ENCODE data around the gene FKBP2. TPM values are rescaled to one million over a fixed set of nuclear protein-coding genes. Genes with fewer than 3 reads are reported as not detected.
A peak's percentile ranks its signal among the peaks of the same experiment; 100 is the strongest.

FKBP2 gene
- total RNA-seq, 1 experiment from 2014 or later, result 57.2 TPM

DNA sequence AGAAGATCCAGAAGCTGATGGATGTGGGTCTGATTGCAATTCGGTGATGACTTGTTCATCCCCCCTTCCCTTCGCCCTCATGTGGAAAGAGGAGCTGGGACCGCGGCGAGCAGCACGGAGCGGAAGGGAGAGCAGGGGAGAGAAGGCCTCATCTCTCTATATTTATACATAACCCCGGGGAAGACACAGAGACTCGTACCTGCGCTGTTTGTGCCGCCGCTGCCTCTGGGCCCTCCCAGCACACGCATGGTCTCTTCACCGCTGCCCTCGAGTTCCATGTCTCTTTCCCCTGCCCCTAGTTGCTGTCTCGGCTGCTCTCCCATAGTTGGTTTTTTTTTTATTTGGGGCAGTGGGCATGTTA lies 36.8 kb upstream of the FKBP2 start:
- TF ChIP-seq ZNF232 (CRISPR knock-in tag; IDR thresholded peaks at IDR 0.05) (no peak), ZMAT4 (CRISPR knock-in tag; IDR thresholded peaks at IDR 0.05) (no peak), SOX15 (CRISPR knock-in tag; IDR thresholded peaks at IDR 0.05) (no peak), JUN (CRISPR knock-in tag; IDR thresholded peaks at IDR 0.05) (no peak), KAT7 (CRISPR knock-in tag; IDR thresholded peaks at IDR 0.05; ENCODE audit: borderline replicate concordance) (no peak), ZNF396 (CRISPR knock-in tag; IDR thresholded peaks at IDR 0.05; ENCODE audit: borderline replicate concordance) (no peak), NFATC4 (CRISPR knock-in tag; IDR thresholded peaks at IDR 0.05) (no peak), ESRRA (CRISPR knock-in tag; IDR thresholded peaks at IDR 0.05; ENCODE audit: borderline replicate concordance) (no peak), ZNF138 (CRISPR knock-in tag; conservative IDR thresholded peaks at IDR 0.05) (no peak), ZNF281 (CRISPR knock-in tag; IDR thresholded peaks at IDR 0.05) (no peak), SMAD3 (CRISPR knock-in tag; IDR thresholded peaks at IDR 0.05; ENCODE audit: borderline replicate concordance) (no peak), IRF1 (CRISPR knock-in tag; IDR thresholded peaks at IDR 0.05) (no peak), ZNF121 (CRISPR knock-in tag; IDR thresholded peaks at IDR 0.05) (no peak), GTF2I (CRISPR knock-in tag; conservative IDR thresholded peaks at IDR 0.05) (no peak), FOXP1 (CRISPR knock-in tag; IDR thresholded peaks at IDR 0.05; ENCODE audit: borderline replicate concordance) (no peak), NR3C1 (CRISPR knock-in tag; conservative IDR thresholded peaks at IDR 0.05; ENCODE audit: low read depth) (no peak)
- TF ChIP-seq, protein P1, sequence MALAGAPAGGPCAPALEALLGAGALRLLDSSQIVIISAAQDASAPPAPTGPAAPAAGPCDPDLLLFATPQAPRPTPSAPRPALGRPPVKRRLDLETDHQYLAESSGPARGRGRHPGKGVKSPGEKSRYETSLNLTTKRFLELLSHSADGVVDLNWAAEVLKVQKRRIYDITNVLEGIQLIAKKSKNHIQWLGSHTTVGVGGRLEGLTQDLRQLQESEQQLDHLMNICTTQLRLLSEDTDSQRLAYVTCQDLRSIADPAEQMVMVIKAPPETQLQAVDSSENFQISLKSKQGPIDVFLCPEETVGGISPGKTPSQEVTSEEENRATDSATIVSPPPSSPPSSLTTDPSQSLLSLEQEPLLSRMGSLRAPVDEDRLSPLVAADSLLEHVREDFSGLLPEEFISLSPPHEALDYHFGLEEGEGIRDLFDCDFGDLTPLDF (CRISPR knock-in tag; IDR thresholded peaks at IDR 0.05), result no peak
- TF ChIP-seq, protein P2, sequence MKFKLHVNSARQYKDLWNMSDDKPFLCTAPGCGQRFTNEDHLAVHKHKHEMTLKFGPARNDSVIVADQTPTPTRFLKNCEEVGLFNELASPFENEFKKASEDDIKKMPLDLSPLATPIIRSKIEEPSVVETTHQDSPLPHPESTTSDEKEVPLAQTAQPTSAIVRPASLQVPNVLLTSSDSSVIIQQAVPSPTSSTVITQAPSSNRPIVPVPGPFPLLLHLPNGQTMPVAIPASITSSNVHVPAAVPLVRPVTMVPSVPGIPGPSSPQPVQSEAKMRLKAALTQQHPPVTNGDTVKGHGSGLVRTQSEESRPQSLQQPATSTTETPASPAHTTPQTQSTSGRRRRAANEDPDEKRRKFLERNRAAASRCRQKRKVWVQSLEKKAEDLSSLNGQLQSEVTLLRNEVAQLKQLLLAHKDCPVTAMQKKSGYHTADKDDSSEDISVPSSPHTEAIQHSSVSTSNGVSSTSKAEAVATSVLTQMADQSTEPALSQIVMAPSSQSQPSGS (CRISPR knock-in tag; IDR thresholded peaks at IDR 0.05; ENCODE audit: borderline replicate concordance, low read depth), result no peak
- TF ChIP-seq, protein P3, sequence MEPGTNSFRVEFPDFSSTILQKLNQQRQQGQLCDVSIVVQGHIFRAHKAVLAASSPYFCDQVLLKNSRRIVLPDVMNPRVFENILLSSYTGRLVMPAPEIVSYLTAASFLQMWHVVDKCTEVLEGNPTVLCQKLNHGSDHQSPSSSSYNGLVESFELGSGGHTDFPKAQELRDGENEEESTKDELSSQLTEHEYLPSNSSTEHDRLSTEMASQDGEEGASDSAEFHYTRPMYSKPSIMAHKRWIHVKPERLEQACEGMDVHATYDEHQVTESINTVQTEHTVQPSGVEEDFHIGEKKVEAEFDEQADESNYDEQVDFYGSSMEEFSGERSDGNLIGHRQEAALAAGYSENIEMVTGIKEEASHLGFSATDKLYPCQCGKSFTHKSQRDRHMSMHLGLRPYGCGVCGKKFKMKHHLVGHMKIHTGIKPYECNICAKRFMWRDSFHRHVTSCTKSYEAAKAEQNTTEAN (CRISPR knock-in tag; IDR thresholded peaks at IDR 0.05), result no peak
- no peaks in the 10 kb centered on the region for H3K27me3 Mint-ChIP-seq (ENCODE audit: low read depth)
- CTCF ChIA-PET, result interaction anchor here (0.6 to 5.4 kb wide), 45 partner anchors 10 to 286 kb away, joined by 3 to 76 read pairs (median 5); partner anchors contain the start of genes BAD, FKBP2, NUDT22 and PLCB3
- no peak overlapping the region for H3K4me3 Mint-ChIP-seq
- H3K27ac Mint-ChIP-seq, result peak overlapping the region; percentile 88; the same call in 1 of the 2 replicates
- POLR2A ChIA-PET, result interaction anchor here (0.9 to 1.1 kb wide), 3 partner anchors 13 to 37 kb away, joined by 3 read pairs; partner anchors contain the start of gene FKBP2
- peaks cover 6% of the 10 kb centered on the region for H3K4me1 Mint-ChIP-seq
- DNase-seq (ENCODE audit: low spot score), result no peak
- ATAC-seq, result no peak
- no peaks in the 10 kb centered on the region for H3K9me3 Mint-ChIP-seq
- peaks cover 52% of the 10 kb centered on the region for H3K36me3 Mint-ChIP-seq

All from WTC11 (cell line).